H9 (cell line): Measurements from ENCODE around the gene ULK4. TPM values are rescaled to one million over a fixed set of nuclear protein-coding genes. Genes with fewer than 3 reads are reported as not detected.

Experiments used
- DNase-seq: peaks from one replicate; pipeline ENCODE4 v3.0.0-alpha.2; 2017
- H2AFZ ChIP-seq: one replicate; pipeline ENCODE4 v1.6.1; 2013; ENCODE audit warnings: mild to moderate bottlenecking, low read length, control low read depth, moderate library complexity
- H2AK5ac ChIP-seq: 2 replicates; pipeline ENCODE4 v1.6.1; 2013; ENCODE audit warnings: low read length, control low read depth, mixed read lengths; ENCODE audit not compliant: insufficient read length
- H2BK120ac ChIP-seq: one replicate; pipeline ENCODE4 v1.6.1; 2013; ENCODE audit warnings: low read depth, mild to moderate bottlenecking, low read length, control low read depth, inconsistent platforms; ENCODE audit not compliant: poor library complexity, severe bottlenecking
- H2BK12ac ChIP-seq: 2 replicates; pipeline ENCODE4 v1.6.1; 2013; ENCODE audit warnings: low read length, control low read depth, mixed read lengths, low read depth; ENCODE audit not compliant: insufficient read length
- H2BK15ac ChIP-seq: 2 replicates; pipeline ENCODE4 v1.6.1; 2013; ENCODE audit warnings: low read depth, low read length, control low read depth
- H2BK20ac ChIP-seq: one replicate; pipeline ENCODE4 v1.6.1; 2013; ENCODE audit warnings: low read depth, mild to moderate bottlenecking, low read length, control low read depth, inconsistent platforms; ENCODE audit not compliant: poor library complexity, severe bottlenecking
- H2BK5ac ChIP-seq: 2 replicates; pipeline ENCODE4 v1.6.1; 2013; ENCODE audit warnings: low read length, control low read depth, mixed read lengths; ENCODE audit not compliant: insufficient read length
- H3K14ac ChIP-seq: 2 replicates; pipeline ENCODE4 v1.6.1; 2013; ENCODE audit warnings: low read length, control low read depth; ENCODE audit not compliant: insufficient read depth
- H3K18ac ChIP-seq: 2 replicates; pipeline ENCODE4 v1.6.1; 2013; ENCODE audit warnings: low read depth, mild to moderate bottlenecking, mixed read lengths, low read length, control low read depth; ENCODE audit not compliant: insufficient read length
- H3K23ac ChIP-seq: 2 replicates; pipeline ENCODE4 v1.6.1; 2013; ENCODE audit warnings: low read length, control low read depth, mixed read lengths, low read depth; ENCODE audit not compliant: insufficient read length
- H3K23me2 ChIP-seq: 2 replicates; pipeline ENCODE4 v1.6.1; 2013; ENCODE audit warnings: low read depth, mild to moderate bottlenecking, mixed read lengths, low read length, control low read depth; ENCODE audit not compliant: insufficient read length, poor library complexity, severe bottlenecking
- H3K27ac ChIP-seq: 2 replicates; pipeline ENCODE4 v1.5.1; 2013; ENCODE audit warnings: low read length, control low read depth, mixed read lengths, low read depth; ENCODE audit not compliant: insufficient read length
- H3K27me3 ChIP-seq: 2 replicates; pipeline ENCODE4 v1.6.1; 2013; ENCODE audit warnings: low read length, control low read depth, inconsistent platforms; ENCODE audit not compliant: insufficient read depth
- H3K4ac ChIP-seq: 2 replicates; pipeline ENCODE4 v1.6.1; 2013; ENCODE audit warnings: low read depth, mild to moderate bottlenecking, control low read depth, inconsistent platforms, low read length, moderate library complexity
- H3K4me1 ChIP-seq: 2 replicates; pipeline ENCODE4 v1.6.1; 2013; ENCODE audit warnings: low read length, control low read depth, inconsistent platforms; ENCODE audit not compliant: insufficient read depth
- H3K4me2 ChIP-seq: 2 replicates; pipeline ENCODE4 v1.6.1; 2013; ENCODE audit warnings: low read length, control low read depth, mixed read lengths; ENCODE audit not compliant: insufficient read length, insufficient read depth
- H3K56ac ChIP-seq: 2 replicates; pipeline ENCODE4 v1.6.1; 2013; ENCODE audit warnings: low read depth, mild to moderate bottlenecking, mixed read lengths, low read length, control low read depth; ENCODE audit not compliant: insufficient read length
- H3K79me1 ChIP-seq: 2 replicates; pipeline ENCODE4 v1.6.1; 2013; ENCODE audit warnings: low read depth, mild to moderate bottlenecking, moderate library complexity, low read length, control low read depth, inconsistent platforms; ENCODE audit not compliant: insufficient read depth, poor library complexity, severe bottlenecking
- H3K79me2 ChIP-seq: 2 replicates; pipeline ENCODE4 v1.6.1; 2013; ENCODE audit warnings: low read length, control low read depth, inconsistent platforms; ENCODE audit not compliant: insufficient read depth
- H3K9ac ChIP-seq: 2 replicates; pipeline ENCODE4 v1.6.1; 2013; ENCODE audit warnings: low read length, control low read depth, mixed read lengths; ENCODE audit not compliant: insufficient read length; ENCODE audit errors: extremely low read depth
- H3K9me3 ChIP-seq: one replicate; pipeline ENCODE4 v1.6.1; 2013; ENCODE audit warnings: low read depth, low read length, inconsistent platforms; ENCODE audit not compliant: control insufficient read depth
- H3T11ph ChIP-seq: one replicate; pipeline ENCODE4 v1.6.1; 2013; ENCODE audit warnings: mild to moderate bottlenecking, low read length, control low read depth, inconsistent platforms
- H4K20me1 ChIP-seq: one replicate; pipeline ENCODE4 v1.6.1; 2013; ENCODE audit not compliant: control insufficient read depth, insufficient read length, insufficient read depth
- H4K5ac ChIP-seq: 2 replicates; pipeline ENCODE4 v1.6.1; 2013; ENCODE audit warnings: low read depth, mild to moderate bottlenecking, mixed read lengths, low read length, control low read depth; ENCODE audit not compliant: insufficient read length
- H4K8ac ChIP-seq: replicated peaks from 2 replicates; pipeline ENCODE4 v1.6.1; 2013; ENCODE audit warnings: low read length, control low read depth, mixed read lengths, low read depth; ENCODE audit not compliant: insufficient read length
- H4K91ac ChIP-seq: 2 replicates; pipeline ENCODE4 v1.6.1; 2013; ENCODE audit warnings: low read depth, mild to moderate bottlenecking, moderate library complexity, mixed read lengths, low read length, control low read depth; ENCODE audit not compliant: insufficient read length
- H3K27ac Mint-ChIP-seq, 3 experiments: 2 replicates in 2 of 3; 3 replicates in 1 of 3; pipeline ENCODE4 v1.8.0; 2020 to 2021; ENCODE audit warnings: mixed read lengths in 3 of 3, mild to moderate bottlenecking in 1 of 3, moderate library complexity in 1 of 3
- H3K27me3 Mint-ChIP-seq: 2 replicates; pipeline ENCODE4 v1.8.0; 2021; ENCODE audit warnings: low read depth, mild to moderate bottlenecking, moderate library complexity, mixed read lengths
- H3K36me3 Mint-ChIP-seq, 3 experiments: 2 replicates in 2 of 3; 3 replicates in 1 of 3; pipeline ENCODE4 v1.8.0; 2020 to 2021; ENCODE audit warnings: low read depth in 3 of 3, mixed read lengths in 3 of 3; ENCODE audit not compliant: insufficient read depth in 1 of 3
- H3K4me1 Mint-ChIP-seq, 2 experiments: 2 replicates each; pipeline ENCODE4 v1.8.0; 2020; ENCODE audit warnings: mixed read lengths in 2 of 2
- H3K4me3 Mint-ChIP-seq, 2 experiments: 2 replicates in 1 of 2; 3 replicates in 1 of 2; pipeline ENCODE4 v1.8.0; 2020 to 2021; ENCODE audit warnings: mild to moderate bottlenecking in 2 of 2, mixed read lengths in 2 of 2, moderate library complexity in 1 of 2
- H3K9me3 Mint-ChIP-seq, 2 experiments: 2 replicates in 1 of 2; 3 replicates in 1 of 2; pipeline ENCODE4 v1.8.0; 2020; ENCODE audit warnings: mild to moderate bottlenecking in 2 of 2, mixed read lengths in 2 of 2, moderate library complexity in 1 of 2
- WGBS: extraction: QIAGEN DNeasy Blood & Tissue Kit; methylation state at CpG from one replicate; pipeline ENCODE4 v1.1.7; 2013; ENCODE audit warnings: missing lambda C conversion rate, low lambda C conversion rate, mixed read lengths; ENCODE audit not compliant: insufficient read length; ENCODE audit errors: extremely low coverage; 5-methylcytosine and 5-hydroxymethylcytosine counted together
- total RNA-seq: library from RNA; stranded (reverse); gene quantifications from 2 replicates; pipeline ENCODE4 v1.2.1, GENCODE V29; 2021
- TF ChIP-seq, protein P1 (sequence below): fragments of 200-600 bp; sonication (generic); conservative IDR thresholded peaks from 3 replicates; pipeline ENCODE4 v1.8.0; 2021; ENCODE audit warnings: antibody characterized with exemption, mild to moderate bottlenecking

ULK4 gene
- total RNA-seq, 1 experiment from 2014 or later = 12.9 TPM

DNA sequence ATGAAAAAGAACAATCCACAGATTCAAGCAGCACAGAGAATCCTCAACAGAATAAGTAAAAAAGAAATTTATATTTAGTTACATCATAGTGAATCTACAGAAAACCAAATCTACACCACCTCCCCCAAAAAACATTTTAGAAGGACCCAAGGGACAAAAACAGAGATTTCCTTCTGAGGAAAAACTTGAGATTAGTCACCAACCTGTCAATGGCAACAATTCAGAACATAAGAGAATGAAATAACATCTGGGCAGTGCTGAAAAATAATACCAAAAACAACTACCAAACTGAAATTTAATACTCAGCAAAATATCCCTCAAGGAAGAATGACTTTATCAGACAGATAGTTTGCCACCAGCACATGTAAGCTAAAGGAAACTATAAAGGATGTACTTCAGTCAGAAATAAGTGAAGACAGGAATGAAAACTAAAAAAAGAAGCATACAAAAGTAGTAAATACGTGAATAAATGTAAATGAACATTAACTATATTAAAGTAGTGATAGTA, 260.7 kb downstream of the ULK4 start:
- Histone ChIP-seq H3K9ac (no peak overlapping the region), H2AFZ (no peak overlapping the region), H4K20me1 (no peaks in the 10 kb centered on the region), H3K23ac (no peak overlapping the region), H2BK20ac (no peak overlapping the region), H2BK12ac (no peak overlapping the region), H3K9me3 (no peaks in the 10 kb centered on the region), H3K23me2 (no peaks in the 10 kb centered on the region), H3K27me3 (no peaks in the 10 kb centered on the region), H3K79me1 (no peaks in the 10 kb centered on the region), H3K79me2 (no peaks in the 10 kb centered on the region), H4K5ac (no peak overlapping the region), H3K18ac (no peak overlapping the region), H4K8ac (no peak overlapping the region), H2BK120ac (no peak overlapping the region), H4K91ac (no peak overlapping the region), H2BK15ac (no peak overlapping the region), H2BK5ac (no peak overlapping the region), H3K4me1 (no peaks in the 10 kb centered on the region), H3K4me2 (no peak overlapping the region), H3K27ac (no peak overlapping the region), H3K14ac (no peak overlapping the region), H3K56ac (no peak overlapping the region), H2AK5ac (no peak overlapping the region), H3T11ph (no peak overlapping the region), H3K4ac (no peak overlapping the region)
- H3K4me1 Mint-ChIP-seq = peaks cover 0 to 5% of the 10 kb centered on the region in 2 experiments; a peak in 2 of 4 replicates
- H3K4me3 Mint-ChIP-seq = no peak overlapping the region
- peak overlapping the region in 1 of 3 experiments; percentile 20; a peak in 2 of 7 replicates for H3K27ac Mint-ChIP-seq
- TF ChIP-seq, protein P1, sequence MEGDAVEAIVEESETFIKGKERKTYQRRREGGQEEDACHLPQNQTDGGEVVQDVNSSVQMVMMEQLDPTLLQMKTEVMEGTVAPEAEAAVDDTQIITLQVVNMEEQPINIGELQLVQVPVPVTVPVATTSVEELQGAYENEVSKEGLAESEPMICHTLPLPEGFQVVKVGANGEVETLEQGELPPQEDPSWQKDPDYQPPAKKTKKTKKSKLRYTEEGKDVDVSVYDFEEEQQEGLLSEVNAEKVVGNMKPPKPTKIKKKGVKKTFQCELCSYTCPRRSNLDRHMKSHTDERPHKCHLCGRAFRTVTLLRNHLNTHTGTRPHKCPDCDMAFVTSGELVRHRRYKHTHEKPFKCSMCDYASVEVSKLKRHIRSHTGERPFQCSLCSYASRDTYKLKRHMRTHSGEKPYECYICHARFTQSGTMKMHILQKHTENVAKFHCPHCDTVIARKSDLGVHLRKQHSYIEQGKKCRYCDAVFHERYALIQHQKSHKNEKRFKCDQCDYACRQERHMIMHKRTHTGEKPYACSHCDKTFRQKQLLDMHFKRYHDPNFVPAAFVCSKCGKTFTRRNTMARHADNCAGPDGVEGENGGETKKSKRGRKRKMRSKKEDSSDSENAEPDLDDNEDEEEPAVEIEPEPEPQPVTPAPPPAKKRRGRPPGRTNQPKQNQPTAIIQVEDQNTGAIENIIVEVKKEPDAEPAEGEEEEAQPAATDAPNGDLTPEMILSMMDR = no peak
- peaks cover 7 to 10% of the 10 kb centered on the region in 2 experiments for H3K9me3 Mint-ChIP-seq
- no CpG with 5 or more reads among the region's 1 CpG for WGBS
- no peak for DNase-seq
- H3K36me3 Mint-ChIP-seq = peaks cover 6 to 16% (median 14%) of the 10 kb centered on the region in 3 experiments
- H3K27me3 Mint-ChIP-seq = no peaks in the 10 kb centered on the region
